ENCODE results near the gene FSCN2.

The FSCN2 gene

GRCh38 chr17:81513372-81513752, 14.8 kb upstream of the FSCN2 start:
- H4K20me1 ChIP-seq (ENCODE audit: insufficient read depth, low read length): peaks cover 30% of the 10 kb centered on the region
- H3F3A ChIP-seq (ENCODE audit: insufficient read depth, low read length): peaks cover 68% of the 10 kb centered on the region
- TF ChIP-seq EZH2 (optimal IDR thresholded peaks at IDR 0.05; ENCODE audit: low read depth, low read length): no peak
- TF ChIP-seq EZH2phosphoT487 (IDR thresholded peaks at IDR 0.05; ENCODE audit: low read length): no peak
- no peak for TF ChIP-seq CTCF (IDR thresholded peaks at IDR 0.05; ENCODE audit: low read length)
- H3K4me3 ChIP-seq (ENCODE audit: low read length): peak overlapping the region; percentile 76
- H3K27me3 ChIP-seq (replicated peaks; ENCODE audit: insufficient read depth, low read length): no peaks in the 10 kb centered on the region
- peak overlapping the region; percentile 69; the same call in 1 of the 2 replicates for H3K27ac ChIP-seq (ENCODE audit: low read length)
- no peaks in the 10 kb centered on the region for H3K9me2 ChIP-seq (replicated peaks; ENCODE audit: insufficient read depth, low read length)
- H3K4me1 ChIP-seq (ENCODE audit: low read length): peaks cover 24% of the 10 kb centered on the region
- peak overlapping the region; percentile 93 for H3K4me2 ChIP-seq (ENCODE audit: low read depth, low read length)
- H2AFZ ChIP-seq (ENCODE audit: low read length): peak overlapping the region; percentile 70; the same call in 1 of the 2 replicates
- H3K9ac ChIP-seq (ENCODE audit: low read length): peak overlapping the region; percentile 75; the same call in 1 of the 2 replicates
- peaks cover 17% of the 10 kb centered on the region for H3K36me3 ChIP-seq (replicated peaks; ENCODE audit: insufficient read depth, low read length)
- peak; percentile 60 for DNase-seq
- H3K9me3 ChIP-seq (replicated peaks; ENCODE audit: insufficient read depth, low read length): no peaks in the 10 kb centered on the region
- peaks cover 34% of the 10 kb centered on the region for H3K79me2 ChIP-seq (ENCODE audit: low read length)

- peak overlapping the region; percentile 70 for H2AFZ ChIP-seq (ENCODE audit: low read length)
- peak overlapping the region; percentile 76 for H3K4me3 ChIP-seq (ENCODE audit: low read length)
- H3K9ac ChIP-seq (ENCODE audit: low read length): peak overlapping the region; percentile 75
- H3K4me2 ChIP-seq (ENCODE audit: low read depth, low read length): peak overlapping the region; percentile 93
- H3K27ac ChIP-seq (ENCODE audit: low read length): peak overlapping the region; percentile 69; the same call in 1 of the 2 replicates
- peak; percentile 45 for DNase-seq
- peaks cover 30% of the 10 kb centered on the region for H4K20me1 ChIP-seq (ENCODE audit: insufficient read depth, low read length)
- H3K9me3 ChIP-seq (replicated peaks; ENCODE audit: insufficient read depth, low read length): no peaks in the 10 kb centered on the region
- no peaks in the 10 kb centered on the region for H3K27me3 ChIP-seq (replicated peaks; ENCODE audit: insufficient read depth, low read length)
- peaks cover 28% of the 10 kb centered on the region for H3K4me1 ChIP-seq (ENCODE audit: low read length)
- peaks cover 34% of the 10 kb centered on the region for H3K79me2 ChIP-seq (ENCODE audit: low read length)
- TF ChIP-seq CTCF (IDR thresholded peaks at IDR 0.05; ENCODE audit: low read length) (0 out of 2 replicates have a peak, but pooled peaks have one; percentile 3), EZH2phosphoT487 (IDR thresholded peaks at IDR 0.05; ENCODE audit: low read length) (no peak)
- H3F3A ChIP-seq (ENCODE audit: insufficient read depth, low read length): peaks cover 67% of the 10 kb centered on the region
- no peaks in the 10 kb centered on the region for H3K9me2 ChIP-seq (replicated peaks; ENCODE audit: insufficient read depth, low read length)
- H3K36me3 ChIP-seq (replicated peaks; ENCODE audit: insufficient read depth, low read length): peaks cover 17% of the 10 kb centered on the region
Observed at GRCh38 chr17:81513753-81514488, 14.3 kb upstream of the FSCN2 start.

DNA sequence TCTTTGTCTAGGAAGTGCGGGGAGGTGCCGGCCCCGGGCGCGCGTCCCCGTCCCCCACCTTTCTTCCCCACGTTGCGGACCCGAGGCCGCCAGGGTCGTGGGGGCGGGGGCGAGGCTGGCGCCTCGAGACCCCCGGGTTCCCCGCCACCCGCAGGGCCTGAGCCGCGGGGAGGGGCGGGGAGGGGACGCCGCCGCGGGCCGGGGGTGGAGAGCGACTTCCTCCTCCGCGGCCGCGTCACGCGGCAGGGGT, 13.8 kb upstream of the FSCN2 start:
- Histone ChIP-seq H3K4me3 (ENCODE audit: low read length) (peak overlapping the region; percentile 76), H3K79me2 (ENCODE audit: low read length) (peaks cover 34% of the 10 kb centered on the region), H3K9me3 (replicated peaks; ENCODE audit: insufficient read depth, low read length) (no peaks in the 10 kb centered on the region), H3F3A (ENCODE audit: insufficient read depth, low read length) (peaks cover 66% of the 10 kb centered on the region), H3K9ac (ENCODE audit: low read length) (peak overlapping the region; percentile 75), H3K27me3 (replicated peaks; ENCODE audit: insufficient read depth, low read length) (no peaks in the 10 kb centered on the region), H4K20me1 (ENCODE audit: insufficient read depth, low read length) (peaks cover 27% of the 10 kb centered on the region), H3K36me3 (replicated peaks; ENCODE audit: insufficient read depth, low read length) (peaks cover 17% of the 10 kb centered on the region), H3K9me2 (replicated peaks; ENCODE audit: insufficient read depth, low read length) (no peaks in the 10 kb centered on the region), H3K4me1 (ENCODE audit: low read length) (peaks cover 31% of the 10 kb centered on the region), H2AFZ (ENCODE audit: low read length) (peak overlapping the region; percentile 70), H3K4me2 (ENCODE audit: low read depth, low read length) (peak overlapping the region; percentile 93), H3K27ac (ENCODE audit: low read length) (peak overlapping the region; percentile 69; the same call in 1 of the 2 replicates)
- DNase-seq: no peak
- no peak for TF ChIP-seq CTCF (IDR thresholded peaks at IDR 0.05; ENCODE audit: low read length)
- no peak for TF ChIP-seq EZH2phosphoT487 (IDR thresholded peaks at IDR 0.05; ENCODE audit: low read length)
- TF ChIP-seq EZH2 (optimal IDR thresholded peaks at IDR 0.05; ENCODE audit: low read depth, low read length): no peak

Measured in MM.1S (cell line).